ENCODE data around the gene ITGB7.

ITGB7 gene

GRCh38 chr12:53196486-53196885 is 10.6 kb downstream of the ITGB7 start:
- Histone ChIP-seq H3K36me3 (ENCODE audit: control insufficient read depth, insufficient read depth, low read length) (no peaks in the 10 kb centered on the region), H3K27me3 (ENCODE audit: control insufficient read depth, insufficient read depth, low read length) (peaks cover 7% of the 10 kb centered on the region), H3K9me3 (ENCODE audit: control insufficient read depth, low read length) (no peaks in the 10 kb centered on the region)

GRCh38 chr12:53195516-53196420 is 11.3 kb downstream of the ITGB7 start:
- H3K9me3 ChIP-seq (ENCODE audit: control insufficient read depth, low read length), result no peaks in the 10 kb centered on the region
- no peak overlapping the region for H3K9ac ChIP-seq (ENCODE audit: low read length)
- peaks cover 7% of the 10 kb centered on the region for H3K27me3 ChIP-seq (ENCODE audit: control insufficient read depth, insufficient read depth, low read length)
- H3K4me3 ChIP-seq (ENCODE audit: low read length), result no peak overlapping the region
- H3K36me3 ChIP-seq (ENCODE audit: control insufficient read depth, insufficient read depth, low read length), result no peaks in the 10 kb centered on the region
- peaks cover 17% of the 10 kb centered on the region for H3K4me1 ChIP-seq (ENCODE audit: control insufficient read depth, insufficient read depth, low read length)

More at GRCh38 chr12:53196486-53196885, 10.6 kb downstream of the ITGB7 start:
- H3K9ac ChIP-seq (ENCODE audit: low read length), result no peak overlapping the region
- peaks cover 17% of the 10 kb centered on the region for H3K4me1 ChIP-seq (ENCODE audit: control insufficient read depth, insufficient read depth, low read length)
- no peak overlapping the region for H3K4me3 ChIP-seq (ENCODE audit: low read length)

GRCh38 chr12:53194973-53195372 is 12.1 kb downstream of the ITGB7 start:
- Histone ChIP-seq H3K27me3 (ENCODE audit: control insufficient read depth, insufficient read depth, low read length) (peaks cover 7% of the 10 kb centered on the region), H3K9ac (ENCODE audit: low read length) (no peak overlapping the region), H3K4me3 (ENCODE audit: low read length) (no peak overlapping the region), H3K36me3 (ENCODE audit: control insufficient read depth, insufficient read depth, low read length) (no peaks in the 10 kb centered on the region), H3K9me3 (ENCODE audit: control insufficient read depth, low read length) (no peaks in the 10 kb centered on the region), H3K4me1 (ENCODE audit: control insufficient read depth, insufficient read depth, low read length) (peaks cover 17% of the 10 kb centered on the region)

- Histone ChIP-seq H3K9ac (ENCODE audit: low read length) (no peak overlapping the region), H3K9me3 (ENCODE audit: control insufficient read depth, low read length) (no peaks in the 10 kb centered on the region), H3K4me3 (ENCODE audit: low read length) (no peak overlapping the region), H3K4me1 (ENCODE audit: control insufficient read depth, insufficient read depth, low read length) (peaks cover 17% of the 10 kb centered on the region), H3K36me3 (ENCODE audit: control insufficient read depth, insufficient read depth, low read length) (no peaks in the 10 kb centered on the region), H3K27me3 (ENCODE audit: control insufficient read depth, insufficient read depth, low read length) (peaks cover 7% of the 10 kb centered on the region)
Observed at GRCh38 chr12:53193985-53194716, 12.9 kb downstream of the ITGB7 start.

- peaks cover 15% of the 10 kb centered on the region for H3K4me1 ChIP-seq (ENCODE audit: control insufficient read depth, insufficient read depth, low read length)
- H3K9me3 ChIP-seq (ENCODE audit: control insufficient read depth, low read length), result no peaks in the 10 kb centered on the region
- H3K27me3 ChIP-seq (ENCODE audit: control insufficient read depth, insufficient read depth, low read length), result peaks cover 1% of the 10 kb centered on the region
- H3K9ac ChIP-seq (ENCODE audit: low read length), result no peak overlapping the region
- no peaks in the 10 kb centered on the region for H3K36me3 ChIP-seq (ENCODE audit: control insufficient read depth, insufficient read depth, low read length)
- no peak overlapping the region for H3K4me3 ChIP-seq (ENCODE audit: low read length)
Observed at GRCh38 chr12:53193040-53193439, 14.0 kb downstream of the ITGB7 start.

GRCh38 chr12:53192531-53193021 is 14.5 kb downstream of the ITGB7 start:
- Histone ChIP-seq H3K27me3 (ENCODE audit: control insufficient read depth, insufficient read depth, low read length) (no peaks in the 10 kb centered on the region), H3K4me3 (ENCODE audit: low read length) (no peak overlapping the region), H3K4me1 (ENCODE audit: control insufficient read depth, insufficient read depth, low read length) (peaks cover 11% of the 10 kb centered on the region), H3K36me3 (ENCODE audit: control insufficient read depth, insufficient read depth, low read length) (no peaks in the 10 kb centered on the region), H3K9me3 (ENCODE audit: control insufficient read depth, low read length) (no peaks in the 10 kb centered on the region), H3K9ac (ENCODE audit: low read length) (no peak overlapping the region)

GRCh38 chr12:53191885-53192530 is 15.0 kb downstream of the ITGB7 start:
- no peaks in the 10 kb centered on the region for H3K27me3 ChIP-seq (ENCODE audit: control insufficient read depth, insufficient read depth, low read length)
- H3K9ac ChIP-seq (ENCODE audit: low read length), result no peak overlapping the region
- H3K4me3 ChIP-seq (ENCODE audit: low read length), result no peak overlapping the region
- H3K9me3 ChIP-seq (ENCODE audit: control insufficient read depth, low read length), result no peaks in the 10 kb centered on the region
- peaks cover 8% of the 10 kb centered on the region for H3K4me1 ChIP-seq (ENCODE audit: control insufficient read depth, insufficient read depth, low read length)
- H3K36me3 ChIP-seq (ENCODE audit: control insufficient read depth, insufficient read depth, low read length), result peaks cover 5% of the 10 kb centered on the region

- Histone ChIP-seq H3K4me3 (ENCODE audit: low read length) (no peak overlapping the region), H3K9ac (ENCODE audit: low read length) (no peak overlapping the region), H3K27me3 (ENCODE audit: control insufficient read depth, insufficient read depth, low read length) (no peaks in the 10 kb centered on the region), H3K36me3 (ENCODE audit: control insufficient read depth, insufficient read depth, low read length) (peaks cover 7% of the 10 kb centered on the region), H3K9me3 (ENCODE audit: control insufficient read depth, low read length) (no peaks in the 10 kb centered on the region), H3K4me1 (ENCODE audit: control insufficient read depth, insufficient read depth, low read length) (peaks cover 1% of the 10 kb centered on the region)
Observed at GRCh38 chr12:53191096-53191884, 15.8 kb downstream of the ITGB7 start.

- Histone ChIP-seq H3K9me3 (ENCODE audit: control insufficient read depth, low read length) (no peaks in the 10 kb centered on the region), H3K27me3 (ENCODE audit: control insufficient read depth, insufficient read depth, low read length) (no peaks in the 10 kb centered on the region), H3K4me3 (ENCODE audit: low read length) (no peak overlapping the region), H3K36me3 (ENCODE audit: control insufficient read depth, insufficient read depth, low read length) (peaks cover 14% of the 10 kb centered on the region), H3K9ac (ENCODE audit: low read length) (no peak overlapping the region), H3K4me1 (ENCODE audit: control insufficient read depth, insufficient read depth, low read length) (no peaks in the 10 kb centered on the region)
Observed at GRCh38 chr12:53190108-53190729, 16.8 kb downstream of the ITGB7 start.

- H3K4me3 ChIP-seq (ENCODE audit: low read length), result no peak overlapping the region
- H3K27me3 ChIP-seq (ENCODE audit: control insufficient read depth, insufficient read depth, low read length), result no peaks in the 10 kb centered on the region
- no peak overlapping the region for H3K9ac ChIP-seq (ENCODE audit: low read length)
- H3K36me3 ChIP-seq (ENCODE audit: control insufficient read depth, insufficient read depth, low read length), result peaks cover 20% of the 10 kb centered on the region
- peaks cover 8% of the 10 kb centered on the region for H3K4me1 ChIP-seq (ENCODE audit: control insufficient read depth, insufficient read depth, low read length)
- H3K9me3 ChIP-seq (ENCODE audit: control insufficient read depth, low read length), result no peaks in the 10 kb centered on the region
Observed at GRCh38 chr12:53187145-53187899, 19.7 kb downstream of the ITGB7 start.

Data from mucosa of stomach (tissue), 1 donor.